Stimulated activated CD4-positive, alpha-beta T cell treated with anti-CD3 and anti-CD28 coated beads, Interleukin-1b, Interleukin-23, amount 100 ng/mL, for 48 hours (primary cell): ENCODE data around the gene IER2.
A peak's percentile ranks its signal among the peaks of the same experiment; 100 is the strongest.

Source experiments
- DNase-seq: peaks from one replicate; pipeline ENCODE4 v3.0.0-alpha.2; 2020

IER2 gene, protein sequence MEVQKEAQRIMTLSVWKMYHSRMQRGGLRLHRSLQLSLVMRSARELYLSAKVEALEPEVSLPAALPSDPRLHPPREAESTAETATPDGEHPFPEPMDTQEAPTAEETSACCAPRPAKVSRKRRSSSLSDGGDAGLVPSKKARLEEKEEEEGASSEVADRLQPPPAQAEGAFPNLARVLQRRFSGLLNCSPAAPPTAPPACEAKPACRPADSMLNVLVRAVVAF

GRCh38 chr19:13150187-13150930, at the start of gene IER2, which contains the start of gene STX10:
Gene IER2 (plus strand): TSS chr19:13150411. CDS start chr19:13153187, 2,776 bp downstream.
Gene STX10 (minus strand): TSS chr19:13150375. CDS start chr19:13150173, 202 bp downstream.
- DNase-seq, result peak; percentile 92

DNA sequence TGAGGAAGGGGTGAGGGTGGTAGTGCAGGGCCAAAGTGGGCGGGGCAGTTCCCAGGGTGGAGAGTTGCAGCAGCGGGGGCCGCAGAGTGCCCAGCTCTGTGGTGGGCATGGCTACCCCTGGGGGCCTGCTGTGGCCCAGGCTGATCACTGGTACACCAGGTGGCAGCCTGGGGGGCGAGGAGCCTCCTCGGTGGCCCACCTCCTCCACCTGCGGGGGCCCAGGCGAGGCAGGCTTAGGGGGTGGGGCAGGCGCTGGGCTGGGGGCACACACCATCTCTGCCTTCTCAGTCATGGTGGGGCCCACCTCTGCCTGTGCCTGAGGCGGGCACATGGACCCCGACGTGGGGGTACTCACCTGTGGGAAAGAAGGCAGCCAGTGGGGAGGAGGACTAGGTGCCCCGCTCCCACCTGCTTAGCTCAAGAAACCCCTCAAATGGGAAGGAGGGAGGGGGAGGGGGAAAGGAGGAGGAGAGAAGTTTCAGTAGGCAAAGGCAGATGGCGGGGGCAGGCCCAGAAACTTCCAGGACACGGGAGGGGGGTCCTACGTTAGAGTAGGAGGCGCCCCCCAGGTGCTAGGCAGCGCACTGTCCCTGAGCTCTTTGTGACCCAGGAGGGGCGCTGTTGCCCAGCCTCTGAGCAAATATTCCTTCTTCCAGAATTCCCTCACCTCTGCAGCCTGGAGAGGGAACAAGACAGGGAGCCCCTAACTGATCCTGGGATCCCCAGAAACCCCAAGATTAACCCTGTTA, 49.2 kb upstream of the IER2 start:
- no peak for DNase-seq

DNA sequence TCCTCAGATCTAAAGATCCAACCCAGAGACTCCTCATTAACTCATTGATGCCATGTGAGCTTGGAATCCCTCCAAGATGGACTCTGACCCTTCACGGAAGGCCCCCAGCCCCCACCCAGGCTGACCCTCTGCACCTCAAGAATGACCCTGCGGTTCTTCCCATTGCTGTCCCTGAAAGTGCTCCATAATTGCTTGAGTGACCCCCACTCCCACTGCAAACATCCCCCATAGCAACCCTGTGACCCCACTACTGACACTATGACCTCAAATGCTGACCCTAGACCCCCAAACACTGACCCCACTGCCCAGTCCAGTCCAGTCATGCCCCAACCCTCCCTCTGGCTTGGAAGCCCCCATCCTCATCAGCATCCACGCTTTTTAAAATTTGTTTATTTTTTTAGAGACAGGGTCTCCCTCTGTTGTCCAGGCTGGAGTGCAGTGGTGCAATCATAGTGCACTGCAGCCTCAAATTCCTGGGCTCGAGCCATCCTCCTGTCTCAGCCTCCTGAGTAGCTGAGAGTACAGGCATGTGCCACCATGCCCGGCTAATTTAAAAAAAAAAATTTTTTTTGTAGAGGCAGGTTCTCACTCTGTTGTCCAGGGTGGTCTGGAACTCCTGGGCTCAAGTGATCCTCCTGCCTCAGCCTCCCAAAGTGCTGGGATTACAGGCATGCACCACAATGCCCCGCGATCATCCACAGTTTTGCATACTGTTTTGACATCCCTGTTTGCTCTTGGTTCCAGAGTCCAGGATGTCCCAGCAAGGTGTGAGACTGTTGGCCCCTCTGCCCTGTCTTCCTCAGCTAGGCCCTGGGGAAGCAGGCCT, 48.4 kb upstream of the IER2 start:
- no peak for DNase-seq

DNA sequence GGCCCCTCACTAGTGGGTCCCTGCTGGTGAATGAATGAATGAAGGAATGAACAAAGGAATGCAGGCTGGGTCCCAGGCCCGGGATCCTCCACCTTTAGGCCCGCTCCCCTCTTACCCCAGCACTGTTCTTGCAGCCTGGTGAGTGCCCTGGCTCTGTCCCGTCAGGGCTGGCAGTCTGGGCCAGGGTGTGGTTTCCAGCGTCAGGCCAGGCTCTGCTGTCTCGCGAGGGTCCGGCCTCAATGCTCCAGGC, 47.9 kb upstream of the IER2 start:
- no peak for DNase-seq

DNA sequence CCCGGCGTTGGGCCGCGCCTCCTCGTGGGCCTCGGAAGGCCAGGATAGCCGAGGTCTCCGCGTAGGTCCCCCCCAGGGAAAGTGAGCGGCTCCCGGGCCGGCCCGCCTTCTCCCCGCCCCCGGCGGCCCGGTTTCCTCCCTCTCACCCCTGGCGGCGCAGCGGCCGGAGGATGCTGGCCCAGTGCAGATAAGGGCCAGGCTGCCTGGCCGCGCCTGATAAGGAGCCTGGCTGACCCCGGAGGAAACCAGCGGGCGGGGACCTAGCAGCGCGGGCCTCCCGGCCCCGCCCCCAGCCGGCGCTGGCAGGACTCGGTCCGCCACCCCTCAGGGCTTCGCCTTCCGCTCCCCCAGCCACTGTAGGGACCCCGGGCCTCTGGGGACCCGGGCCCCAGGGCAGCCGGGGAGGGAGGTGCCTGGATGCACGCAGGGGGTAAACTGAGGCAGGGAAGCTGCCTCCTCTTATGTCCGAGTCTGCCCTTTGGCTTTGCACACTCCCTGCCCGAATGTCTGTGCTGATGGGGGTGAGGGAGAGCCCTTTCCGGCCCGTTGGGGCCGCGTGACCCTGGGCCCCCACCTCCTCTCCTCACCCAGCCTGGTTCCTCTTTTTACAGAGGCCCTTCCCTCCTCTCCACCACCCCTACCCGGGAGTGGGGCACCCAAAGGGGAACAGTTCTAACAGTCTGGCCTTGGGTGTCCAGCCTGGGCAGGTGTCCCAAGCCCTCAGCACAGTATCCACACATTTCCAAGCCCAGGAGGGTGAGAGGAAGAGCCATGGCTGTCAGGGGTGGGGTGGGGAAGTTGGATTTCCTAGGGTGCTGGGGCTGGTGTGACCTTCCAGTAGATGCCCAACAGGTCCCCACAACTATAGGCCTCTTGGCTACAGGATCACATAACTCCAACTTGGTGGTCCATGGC, 47.3 kb upstream of the IER2 start, which contains the start of gene LYL1:
Gene LYL1, minus strand, starts transcription at position 193 of the 915 bp plus-strand sequence. CDS start 1,687 bp downstream, outside the sequence.
- peak; percentile 25 for DNase-seq

GRCh38 chr19:13103581-13104359, 46.4 kb upstream of the IER2 start:
- no peak for DNase-seq

GRCh38 chr19:13104360-13104847, 45.8 kb upstream of the IER2 start:
- DNase-seq, result peak; percentile 64

DNA sequence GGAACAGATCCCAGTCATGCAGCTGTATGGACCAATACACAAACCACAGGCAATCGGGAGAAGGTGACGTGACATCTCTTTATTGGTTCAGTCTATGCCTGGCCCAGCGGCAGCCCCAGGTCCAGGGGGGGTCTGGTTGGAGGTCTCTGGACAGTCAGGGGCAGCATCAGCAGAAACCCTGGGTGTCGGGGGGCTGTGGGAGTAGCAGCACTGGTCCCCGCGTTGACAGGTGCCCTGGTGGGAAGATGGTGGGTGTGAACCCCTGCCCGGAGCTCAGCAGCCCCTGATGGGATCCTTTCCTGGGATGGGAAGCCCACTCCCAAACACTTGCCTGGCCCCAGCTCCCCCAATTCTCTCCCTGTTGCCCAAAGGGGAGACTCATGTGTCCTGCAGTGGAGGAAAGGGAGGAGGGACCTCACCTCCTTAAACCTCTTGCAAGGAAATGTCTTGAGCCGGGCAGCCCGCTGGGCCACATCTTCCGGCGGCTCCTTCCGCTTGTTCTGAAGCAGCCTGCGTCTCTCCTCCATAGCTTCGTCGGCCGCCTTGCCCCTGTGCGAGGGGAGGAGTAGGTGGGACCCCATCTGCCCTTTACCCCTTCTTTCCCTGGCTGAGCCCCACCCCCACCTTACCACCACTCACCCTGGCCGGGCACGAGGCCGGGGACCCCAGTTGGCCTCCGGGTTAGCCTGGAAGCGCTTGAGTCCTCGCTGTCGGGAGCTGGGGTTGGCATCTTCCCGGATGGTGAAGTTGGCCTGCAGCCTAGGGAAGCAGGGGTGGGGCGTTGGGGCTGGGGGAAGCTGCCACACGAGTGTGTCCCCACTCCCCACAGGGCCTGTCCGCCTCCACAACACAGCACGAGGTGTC, 45.1 kb upstream of the IER2 start:
- DNase-seq, result peak; percentile 36

- DNase-seq, result no peak
Measured at GRCh38 chr19:13109361-13110098, 40.7 kb upstream of the IER2 start.

DNA sequence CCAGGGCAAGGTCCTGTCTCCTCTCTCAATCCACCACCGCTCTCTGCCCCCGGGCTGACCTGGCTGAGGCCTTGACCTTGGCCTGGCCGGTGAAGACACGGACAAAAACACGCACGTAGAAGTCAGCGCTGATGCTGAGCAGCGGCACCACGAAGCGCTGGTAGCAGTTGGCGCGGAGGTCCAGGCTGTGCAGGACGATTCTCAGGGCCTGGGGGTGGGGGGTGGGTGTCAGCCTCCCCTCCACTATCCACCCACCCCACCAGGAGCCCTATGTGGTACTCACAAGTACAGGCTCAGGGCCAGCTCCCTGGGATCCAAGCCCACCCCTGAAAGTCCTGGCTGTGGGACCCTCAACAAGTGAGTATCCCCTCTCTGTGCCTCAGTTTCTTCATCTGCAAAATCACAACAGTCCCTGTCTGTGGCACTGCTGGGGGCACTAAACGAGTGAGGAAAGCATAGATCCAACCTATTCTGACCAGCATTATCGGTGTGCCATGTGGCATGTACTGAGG, 40.1 kb upstream of the IER2 start:
- no peak for DNase-seq

DNA sequence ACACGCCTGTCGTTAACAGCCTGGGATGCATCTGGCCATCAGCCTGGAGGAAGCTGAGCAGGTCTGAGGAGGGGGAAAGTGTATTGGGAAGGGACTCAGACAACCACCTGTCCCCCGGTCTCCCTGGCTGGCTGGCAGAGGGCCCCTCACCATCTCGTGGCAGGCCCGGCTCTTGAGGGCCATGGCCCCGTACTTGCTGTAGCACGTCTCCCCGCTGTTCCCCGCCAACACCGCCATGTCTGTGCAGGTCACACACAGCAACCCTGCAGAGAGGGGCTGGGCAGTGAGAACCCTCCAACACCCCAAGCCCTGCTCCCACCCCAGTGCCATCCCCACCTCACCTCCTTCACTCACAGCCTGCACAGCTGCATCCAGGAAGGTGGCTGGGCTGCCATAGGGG, 37.7 kb upstream of the IER2 start:
- DNase-seq, result no peak

DNA sequence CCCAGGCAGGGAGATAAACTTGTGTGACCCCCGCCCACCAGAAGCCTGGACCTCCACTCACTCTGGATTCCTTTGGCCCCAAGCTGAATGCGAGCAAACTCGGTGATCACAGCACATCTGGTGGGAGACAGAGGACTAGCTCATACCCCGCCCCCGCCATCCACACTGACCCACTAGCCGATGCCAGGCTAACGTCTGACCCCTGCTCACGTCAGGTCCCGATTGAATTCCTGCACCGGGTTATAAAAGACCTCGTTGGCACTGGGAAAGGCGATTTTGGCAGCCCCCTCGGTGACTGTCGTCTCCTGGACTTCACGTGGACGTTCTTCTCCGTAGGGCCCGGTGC, 34.3 kb upstream of the IER2 start:
- DNase-seq, result no peak

DNA sequence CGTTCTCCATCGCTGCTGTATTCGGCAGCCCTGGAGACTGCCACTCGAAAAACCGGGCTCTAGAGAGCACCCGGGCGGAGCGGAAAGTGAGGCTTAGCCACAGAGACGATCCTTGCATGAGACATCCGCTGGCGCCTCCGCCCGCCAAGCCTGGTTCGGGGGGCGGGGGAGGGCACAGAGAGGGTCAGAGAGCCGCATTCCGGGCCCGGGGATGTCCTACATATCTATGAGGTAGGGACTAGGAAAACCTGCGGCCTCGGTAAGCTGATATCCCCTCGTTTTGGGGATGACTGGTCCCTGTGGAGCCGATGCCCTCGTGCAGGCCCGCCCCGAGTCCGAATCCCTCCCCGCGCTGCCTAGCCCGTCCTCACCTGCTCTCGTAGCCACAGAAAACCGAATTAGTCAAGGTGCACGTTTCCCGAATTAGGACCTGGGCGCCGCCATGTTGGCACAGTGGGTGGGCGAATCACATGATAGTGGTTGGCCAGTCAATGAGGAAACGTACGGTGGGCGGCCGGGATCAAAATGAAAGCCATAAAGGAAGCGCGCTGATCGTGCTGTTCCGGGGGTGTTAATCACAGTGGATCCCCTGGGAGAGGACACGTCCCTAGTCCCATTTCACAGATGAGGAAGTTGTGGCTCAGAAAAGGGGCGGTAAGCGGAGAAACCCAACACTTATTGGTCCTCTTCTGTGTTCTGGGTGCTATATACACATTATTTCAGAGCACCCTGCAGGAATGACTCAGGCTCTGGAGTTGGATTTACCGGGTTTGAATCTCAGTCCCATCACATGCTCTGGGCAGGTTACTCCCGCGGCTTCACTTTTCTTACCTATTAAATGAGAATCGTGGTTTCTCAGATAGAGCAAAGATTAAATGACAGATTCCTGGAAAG, 33.7 kb upstream of the IER2 start, which contains the start of gene TRMT1:
Gene TRMT1, minus strand, starts transcription at position 459 of the 894 bp plus-strand sequence. Its CDS starts 341 bp downstream, at position 118.
- peak; percentile 95 for DNase-seq

DNA sequence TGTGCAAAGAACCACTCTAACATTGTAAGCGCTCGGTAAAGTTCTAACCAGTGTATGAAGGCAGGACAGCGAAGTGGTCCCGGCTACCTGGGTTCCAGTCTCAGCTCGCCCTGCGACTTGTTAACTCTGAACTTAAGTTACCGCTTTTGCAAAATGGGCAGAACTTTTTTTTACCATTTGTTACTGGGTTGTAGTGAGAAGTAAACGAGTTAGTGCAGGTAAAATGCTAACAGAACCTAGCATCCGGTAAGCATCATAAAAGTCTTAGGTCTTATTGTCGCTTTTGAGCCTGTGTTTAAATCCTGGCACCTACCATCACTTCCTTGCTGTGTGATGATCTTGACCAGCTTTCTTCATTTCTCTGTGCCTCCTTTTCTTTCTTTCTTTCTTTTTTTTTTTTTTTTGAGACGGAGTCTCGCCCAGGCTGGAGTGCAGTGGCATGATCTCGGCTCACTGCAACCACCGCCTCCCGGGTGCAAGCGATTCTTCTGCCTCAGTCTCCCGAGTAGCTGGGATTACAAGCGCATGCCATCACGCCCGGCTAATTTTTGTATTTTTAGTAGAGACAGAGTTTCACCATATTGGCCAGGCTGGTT, 32.9 kb upstream of the IER2 start:
- DNase-seq, result no peak

GRCh38 chr19:13117772-13118423, 32.3 kb upstream of the IER2 start, which contains the start of gene NACC1:
Gene NACC1 (plus strand): TSS chr19:13118264. CDS start chr19:13135208, 16,944 bp downstream.
- DNase-seq, result peak; percentile 92

DNA sequence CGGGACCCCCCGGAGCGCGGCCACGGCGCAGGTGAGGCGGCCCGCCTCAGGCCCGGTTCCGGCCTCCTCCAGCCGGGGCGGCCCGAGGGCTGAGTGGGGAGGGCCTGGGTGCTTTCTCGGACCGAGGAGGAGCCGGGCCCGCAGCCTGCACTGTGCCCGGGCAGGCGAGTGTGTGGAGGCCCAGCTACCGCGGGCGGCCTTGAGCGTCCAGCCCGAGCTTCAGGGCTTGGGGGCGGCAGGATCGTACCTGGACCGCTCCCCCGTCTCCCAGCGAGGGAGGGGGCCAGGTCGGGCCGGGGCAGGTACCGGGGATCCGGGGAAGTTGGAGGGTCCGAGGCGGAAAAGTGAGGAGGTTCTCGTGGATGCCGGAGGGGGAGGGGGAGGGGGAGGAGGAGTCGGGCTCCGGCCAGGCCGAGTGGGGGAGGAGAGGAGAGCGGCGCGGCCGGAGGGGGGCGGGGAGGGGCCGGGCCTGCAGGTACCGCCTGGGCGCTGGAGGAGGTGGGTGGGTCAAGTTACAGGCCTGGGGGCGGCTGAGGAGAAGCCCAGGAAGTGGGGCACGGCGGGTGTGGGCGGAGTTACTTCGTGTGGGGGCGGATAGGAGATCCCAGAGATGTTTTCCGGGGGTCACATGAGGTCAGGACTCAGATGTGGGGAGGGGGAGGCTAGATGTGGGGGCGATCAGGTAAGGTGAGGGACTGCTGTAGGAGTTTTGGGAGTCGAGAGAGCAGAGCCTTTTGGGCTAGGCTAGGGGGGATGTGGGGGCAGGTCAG, 31.6 kb upstream of the IER2 start:
- peak; percentile 43 for DNase-seq
